ENCODE results near the gene KCTD6.

GRCh38 chr3:58484722-58485069 is 7.2 kb upstream of the KCTD6 start:
- TF ChIP-seq CTCF (conservative IDR thresholded peaks at IDR 0.05; ENCODE audit: low read depth, low read length) = no peak
- TF ChIP-seq EZH2 (IDR thresholded peaks at IDR 0.05; ENCODE audit: borderline replicate concordance, low read depth, low read length, poor library complexity, severe bottlenecking) = no peak

Measured in A673 (cell line).